ENCODE results near the gene NES. TPM values are rescaled to one million over a fixed set of nuclear protein-coding genes. Genes with fewer than 3 reads are reported as not detected.

NES gene
- total and polyA plus RNA-seq, 2 of the 8 experiments (the other 6 are each of a cell fraction or from before 2014, with no cell fraction given), result 13.3 to 135 TPM

DNA sequence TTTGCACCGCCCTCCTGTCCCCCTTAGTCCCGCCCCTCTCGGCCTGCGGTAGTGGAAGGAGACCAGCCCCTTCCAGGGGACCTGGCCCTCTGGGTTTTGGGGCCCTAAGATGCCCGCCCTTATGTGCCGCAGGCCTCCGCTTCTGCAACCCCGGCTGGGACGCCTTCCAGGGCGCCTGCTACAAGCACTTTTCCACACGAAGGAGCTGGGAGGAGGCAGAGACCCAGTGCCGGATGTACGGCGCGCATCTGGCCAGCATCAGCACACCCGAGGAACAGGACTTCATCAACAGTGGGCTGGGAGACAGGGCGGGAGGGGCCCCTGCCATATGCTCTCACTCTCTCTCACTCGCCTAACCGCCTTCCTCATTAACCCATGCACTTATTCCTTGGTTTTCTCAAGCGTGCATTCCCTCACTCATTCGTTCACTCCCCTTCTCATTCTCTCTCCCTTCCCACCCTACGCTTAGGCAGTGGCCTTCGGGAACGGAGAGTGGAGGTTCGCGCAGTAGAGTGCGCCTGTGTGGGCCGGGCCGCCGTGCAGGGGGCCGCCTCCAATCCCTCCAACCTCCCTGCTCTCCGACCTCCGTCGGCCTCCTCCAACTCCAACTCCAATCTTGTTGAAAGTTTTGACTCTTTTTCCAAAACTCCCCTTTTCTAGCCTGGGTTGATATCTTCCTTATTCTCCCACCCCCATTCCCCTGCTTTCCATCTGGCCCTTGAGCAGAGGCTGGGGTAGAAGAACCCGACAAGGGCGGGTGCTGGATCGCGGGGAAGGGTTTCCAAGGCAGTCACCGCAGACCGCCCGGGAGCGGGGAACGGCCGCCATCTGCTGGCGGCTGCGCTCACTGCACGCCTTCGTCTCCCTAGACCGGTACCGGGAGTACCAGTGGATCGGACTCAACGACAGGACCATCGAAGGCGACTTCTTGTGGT lies 20.1 kb downstream of the NES start (continued):
- 0 out of 2 replicates have a peak, but pooled peaks have one; percentile 39 for TF ChIP-seq KDM5A (IDR thresholded peaks at IDR 0.05; ENCODE audit: low read length)
- TF ChIP-seq CTBP2 (IDR thresholded peaks at IDR 0.05; ENCODE audit: borderline replicate concordance, insufficient read depth, insufficient read length, low read length), result no peak
- TF ChIP-seq, protein P1, sequence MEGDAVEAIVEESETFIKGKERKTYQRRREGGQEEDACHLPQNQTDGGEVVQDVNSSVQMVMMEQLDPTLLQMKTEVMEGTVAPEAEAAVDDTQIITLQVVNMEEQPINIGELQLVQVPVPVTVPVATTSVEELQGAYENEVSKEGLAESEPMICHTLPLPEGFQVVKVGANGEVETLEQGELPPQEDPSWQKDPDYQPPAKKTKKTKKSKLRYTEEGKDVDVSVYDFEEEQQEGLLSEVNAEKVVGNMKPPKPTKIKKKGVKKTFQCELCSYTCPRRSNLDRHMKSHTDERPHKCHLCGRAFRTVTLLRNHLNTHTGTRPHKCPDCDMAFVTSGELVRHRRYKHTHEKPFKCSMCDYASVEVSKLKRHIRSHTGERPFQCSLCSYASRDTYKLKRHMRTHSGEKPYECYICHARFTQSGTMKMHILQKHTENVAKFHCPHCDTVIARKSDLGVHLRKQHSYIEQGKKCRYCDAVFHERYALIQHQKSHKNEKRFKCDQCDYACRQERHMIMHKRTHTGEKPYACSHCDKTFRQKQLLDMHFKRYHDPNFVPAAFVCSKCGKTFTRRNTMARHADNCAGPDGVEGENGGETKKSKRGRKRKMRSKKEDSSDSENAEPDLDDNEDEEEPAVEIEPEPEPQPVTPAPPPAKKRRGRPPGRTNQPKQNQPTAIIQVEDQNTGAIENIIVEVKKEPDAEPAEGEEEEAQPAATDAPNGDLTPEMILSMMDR (IDR thresholded peaks at IDR 0.05; ENCODE audit: control extremely low read depth in 1 of 3, insufficient read depth in 1 of 3, low read depth in 1 of 3, low read length in 3 of 3), result peak in 2 of 3 experiments; percentile 96 to 97; a peak in 3 of 4 replicates
- TF ChIP-seq ZNF274 (IDR thresholded peaks at IDR 0.05; ENCODE audit: borderline replicate concordance, extremely low read depth, low read length), result no peak
- no peak; a peak in 1 of 4 replicates for TF ChIP-seq HDAC2 (IDR thresholded peaks at IDR 0.05; ENCODE audit: borderline replicate concordance in 1 of 2, low read depth in 2 of 2, low read length in 2 of 2)
- TF ChIP-seq, protein P2, sequence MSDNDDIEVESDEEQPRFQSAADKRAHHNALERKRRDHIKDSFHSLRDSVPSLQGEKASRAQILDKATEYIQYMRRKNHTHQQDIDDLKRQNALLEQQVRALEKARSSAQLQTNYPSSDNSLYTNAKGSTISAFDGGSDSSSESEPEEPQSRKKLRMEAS (IDR thresholded peaks at IDR 0.05), result peak; percentile 50
- TF ChIP-seq SUZ12 (IDR thresholded peaks at IDR 0.05; ENCODE audit: low read length), result peak; percentile 41; the same call in 1 of the 2 replicates
